Common myeloid progenitor, CD34-positive (primary cell): Measurements from ENCODE around the gene STK10.

Experiments used
- CTCF ChIA-PET: fragments of 350-600 bp; sonication (Branson Sonifier 250); formaldehyde crosslinking; loops from one replicate; lab custom pipeline; 2021; ENCODE audit warnings: antibody characterized with exemption; lab: Charles Lee
- POLR2A ChIA-PET: fragments of 350-600 bp; sonication (Branson Sonifier 250); formaldehyde crosslinking; loops from one replicate; lab custom pipeline; 2021; ENCODE audit warnings: antibody characterized with exemption; lab: Charles Lee
- DNase-seq, 3 donors: peaks; one replicate each; pipeline versions ENCODE4 v3.0.0 to v3.0.0-alpha.2; 2013
- H3K27ac ChIP-seq, 2 experiments: 1 replicate in 1 of 2; 2 replicates in 1 of 2; pipeline ENCODE4 v1.7.0; 2013; ENCODE audit warnings: inconsistent platforms in 2 of 2, low read length in 2 of 2, mild to moderate bottlenecking in 2 of 2, low read depth in 1 of 2, moderate library complexity in 1 of 2; ENCODE audit not compliant: severe bottlenecking in 2 of 2, insufficient read depth in 1 of 2, poor library complexity in 1 of 2
- H3K27me3 ChIP-seq, 5 experiments: replicated peaks in 2 of 5; 1 replicate in 3 of 5; 2 replicates in 2 of 5; pipeline versions ENCODE4 v1.6.1 to v1.7.0; 2013; ENCODE audit warnings: low read length in 4 of 5, mild to moderate bottlenecking in 2 of 5, moderate library complexity in 2 of 5, inconsistent platforms in 1 of 5; ENCODE audit not compliant: insufficient read depth in 5 of 5, control insufficient read depth in 4 of 5
- H3K36me3 ChIP-seq, 4 experiments: 1 replicate in 2 of 4; 2 replicates in 2 of 4; pipeline versions ENCODE4 v1.6.1 to v1.7.0; 2013; ENCODE audit warnings: low read length in 3 of 4, control low read depth in 1 of 4, mild to moderate bottlenecking in 1 of 4; ENCODE audit not compliant: control insufficient read depth in 4 of 4, insufficient read depth in 4 of 4
- H3K4me1 ChIP-seq, 4 experiments: 1 replicate in 3 of 4; 2 replicates in 1 of 4; pipeline versions ENCODE4 v1.6.1 to v1.7.1; 2013; ENCODE audit warnings: low read length in 3 of 4, mild to moderate bottlenecking in 3 of 4, control low read depth in 1 of 4, inconsistent platforms in 1 of 4, moderate library complexity in 1 of 4; ENCODE audit not compliant: control insufficient read depth in 4 of 4, insufficient read depth in 4 of 4; ENCODE audit errors: control extremely low read depth in 1 of 4
- H3K4me3 ChIP-seq, 7 experiments: 1 replicate in 4 of 7; 2 replicates in 3 of 7; pipeline versions ENCODE4 v1.5.1 to v1.7.0; 2013; ENCODE audit warnings: mild to moderate bottlenecking in 7 of 7, low read length in 6 of 7, moderate library complexity in 6 of 7, inconsistent platforms in 2 of 7, low read depth in 2 of 7, control low read depth in 1 of 7; ENCODE audit not compliant: insufficient read depth in 4 of 7, control insufficient read depth in 1 of 7; ENCODE audit errors: extremely low read depth in 1 of 7
- H3K9me3 ChIP-seq, 5 experiments: 1 replicate in 4 of 5; 2 replicates in 1 of 5; pipeline versions ENCODE4 v1.6.1 to v1.7.1; 2013; ENCODE audit warnings: low read length in 4 of 5, mild to moderate bottlenecking in 2 of 5, inconsistent platforms in 1 of 5, low read depth in 1 of 5, moderate library complexity in 1 of 5; ENCODE audit not compliant: control insufficient read depth in 4 of 5, insufficient read depth in 2 of 5; ENCODE audit errors: control extremely low read depth in 1 of 5
- WGBS: methylation state at CpG from one replicate; pipeline ENCODE4 v1.1.5; 2013; ENCODE audit not compliant: insufficient coverage; 5-methylcytosine and 5-hydroxymethylcytosine counted together

The STK10 gene

GRCh38 chr5:172163346-172163745, 24.7 kb downstream of the STK10 start:
- Histone ChIP-seq H3K4me3 (no peak overlapping the region), H3K27me3 (no peaks in the 10 kb centered on the region), H3K36me3 (peaks cover 5 to 50% (median 6%) of the 10 kb centered on the region in 4 experiments), H3K4me1 (peaks cover 0 to 16% (median 10%) of the 10 kb centered on the region in 4 experiments), H3K9me3 (no peaks in the 10 kb centered on the region), H3K27ac (no peak overlapping the region)
- ChIA-PET CTCF (interaction anchor here (0.6 to 4.5 kb wide), 7 partner anchors 10 to 52 kb away, joined by 3 to 32 read pairs (median 5); partner anchors contain the start of gene STK10), POLR2A (no interaction called here)
- WGBS, result 91% methylated on average over 4 of the region's 4 CpGs
- no peak for DNase-seq

- Histone ChIP-seq H3K4me3 (no peak overlapping the region), H3K4me1 (peaks cover 0 to 13% (median 6%) of the 10 kb centered on the region in 4 experiments), H3K27me3 (no peaks in the 10 kb centered on the region), H3K9me3 (no peaks in the 10 kb centered on the region), H3K36me3 (peaks cover 2 to 49% (median 8%) of the 10 kb centered on the region in 4 experiments), H3K27ac (no peak overlapping the region)
- DNase-seq, result no peak
- WGBS, result 64% methylated on average over 3 of the region's 5 CpGs
- ChIA-PET POLR2A (interaction anchor here (1.4 kb wide), 1 partner anchor 26 kb away, joined by 4 read pairs; no protein-coding TSS in a partner anchor), CTCF (interaction anchor here (0.6 to 4.5 kb wide), 7 partner anchors 10 to 57 kb away, joined by 3 to 32 read pairs (median 3); partner anchors contain the start of gene STK10)
These were observed 25.1 kb downstream of the STK10 start for GRCh38 chr5:172162987-172163343.

- Histone ChIP-seq H3K27me3 (no peaks in the 10 kb centered on the region), H3K27ac (no peak overlapping the region), H3K4me1 (peaks cover 0 to 13% (median 6%) of the 10 kb centered on the region in 4 experiments), H3K4me3 (no peak overlapping the region), H3K9me3 (no peaks in the 10 kb centered on the region), H3K36me3 (peaks cover 5 to 49% (median 9%) of the 10 kb centered on the region in 4 experiments)
- no peak for DNase-seq
- CTCF ChIA-PET, result interaction anchor here (0.7 to 4.5 kb wide), 7 partner anchors 10 to 56 kb away, joined by 3 to 32 read pairs (median 4); partner anchors contain the start of gene STK10
- 100% methylated on average over 4 of the region's 5 CpGs for WGBS
- POLR2A ChIA-PET, result interaction anchor here (1.4 kb wide), 1 partner anchor 26 kb away, joined by 4 read pairs; no protein-coding TSS in a partner anchor
These were observed 25.6 kb downstream of the STK10 start for GRCh38 chr5:172162323-172162986.

GRCh38 chr5:172160506-172160905, 27.5 kb downstream of the STK10 start:
- POLR2A ChIA-PET, result no interaction called here
- CTCF ChIA-PET, result interaction anchor here (1.0 to 3.8 kb wide), 3 partner anchors 9 to 28 kb away, joined by 4 to 22 read pairs (median 6); partner anchors contain the start of gene STK10
- 98% methylated on average over 8 of the region's 9 CpGs for WGBS
- Histone ChIP-seq H3K4me3 (no peak overlapping the region), H3K9me3 (no peaks in the 10 kb centered on the region), H3K27ac (no peak overlapping the region), H3K4me1 (peaks cover 0 to 13% (median 6%) of the 10 kb centered on the region in 4 experiments), H3K27me3 (no peaks in the 10 kb centered on the region), H3K36me3 (peaks cover 2 to 52% (median 12%) of the 10 kb centered on the region in 4 experiments)
- DNase-seq, result no peak

- CTCF ChIA-PET, result interaction anchor here (1.1 to 1.7 kb wide), 3 partner anchors 9 to 30 kb away, joined by 3 to 4 read pairs (median 3); no protein-coding TSS in a partner anchor
- no peak overlapping the region for H3K27ac ChIP-seq
- POLR2A ChIA-PET, result no interaction called here
These were observed 29.0 kb downstream of the STK10 start for GRCh38 chr5:172159016-172159415.

GRCh38 chr5:172156541-172156994, 31.5 kb downstream of the STK10 start:
- Histone ChIP-seq H3K27ac (no peak overlapping the region), H3K36me3 (peaks cover 2 to 59% (median 27%) of the 10 kb centered on the region in 4 experiments), H3K4me1 (peaks cover 0 to 27% (median 11%) of the 10 kb centered on the region in 4 experiments), H3K27me3 (no peaks in the 10 kb centered on the region), H3K4me3 (no peak overlapping the region), H3K9me3 (no peaks in the 10 kb centered on the region)
- POLR2A ChIA-PET, result no interaction called here
- WGBS, result 97% methylated on average over 7 of the region's 13 CpGs
- CTCF ChIA-PET, result interaction anchor here (1.1 to 1.7 kb wide), 3 partner anchors 32 to 45 kb away, joined by 4 to 7 read pairs (median 4); partner anchors contain the start of gene STK10
- no peak for DNase-seq

More at GRCh38 chr5:172159016-172159415, 29.0 kb downstream of the STK10 start:
- Histone ChIP-seq H3K4me3 (no peak overlapping the region), H3K36me3 (peaks cover 2 to 49% (median 21%) of the 10 kb centered on the region in 4 experiments), H3K9me3 (no peaks in the 10 kb centered on the region), H3K4me1 (peaks cover 0 to 7% (median 5%) of the 10 kb centered on the region in 4 experiments), H3K27me3 (no peaks in the 10 kb centered on the region)
- 95% methylated on average over 7 of the region's 8 CpGs for WGBS
- DNase-seq, result no peak
